GM18873 (cell line): Measurements from ENCODE around the gene GGPS1.
"Not testable (repeated sequence)": the region's sequence is repeated elsewhere in the genome, so short reads cannot be mapped to it uniquely, and the experiment has no call there.

Source experiments
- ATAC-seq: cut with Tn5 transposase; IDR thresholded peaks from one replicate; pipeline ENCODE4 v1.9.1; 2021; ENCODE audit warnings: mild to moderate bottlenecking, moderate library complexity, moderate number of reproducible peaks; ENCODE audit not compliant: unreplicated experiment, low FRiP score

GGPS1 gene

GRCh38 chr1:235336903-235337302 lies 8.5 kb downstream of the GGPS1 start:
- no peak for ATAC-seq

GRCh38 chr1:235339746-235340145 lies 11.4 kb downstream of the GGPS1 start:
- no peak for ATAC-seq

- no peak for ATAC-seq
Observed at GRCh38 chr1:235341334-235341733, 13.0 kb downstream of the GGPS1 start.

GRCh38 chr1:235342039-235342438 lies 13.7 kb downstream of the GGPS1 start:
- ATAC-seq: no peak

GRCh38 chr1:235342471-235342870 lies 14.1 kb downstream of the GGPS1 start:
- ATAC-seq: no peak

- ATAC-seq: no peak
Observed at GRCh38 chr1:235343726-235344125, 15.4 kb downstream of the GGPS1 start.

GRCh38 chr1:235351441-235351840 lies 23.1 kb downstream of the GGPS1 start:
- no peak for ATAC-seq

GRCh38 chr1:235351898-235352297 lies 23.5 kb downstream of the GGPS1 start:
- ATAC-seq: no peak

GRCh38 chr1:235357485-235358373 lies 29.4 kb downstream of the GGPS1 start:
- ATAC-seq: no peak

GRCh38 chr1:235358899-235359298 lies 30.5 kb downstream of the GGPS1 start:
- no peak for ATAC-seq

- not testable (repeated sequence) for ATAC-seq
Observed at GRCh38 chr1:235364189-235364588, 35.8 kb downstream of the GGPS1 start.

- ATAC-seq: no peak
Observed at GRCh38 chr1:235366286-235366685, 37.9 kb downstream of the GGPS1 start.

GRCh38 chr1:235367000-235367908 lies 38.9 kb downstream of the GGPS1 start, which contains the start of gene TBCE:
TSS of gene TBCE (plus strand) at chr1:235367427. CDS start at chr1:235380050, 12,623 bp downstream.
- ATAC-seq: peak; percentile 99

GRCh38 chr1:235368428-235368827 lies 40.1 kb downstream of the GGPS1 start:
- ATAC-seq: no peak

- no peak for ATAC-seq
Observed at GRCh38 chr1:235369802-235370201, 41.4 kb downstream of the GGPS1 start.

- ATAC-seq: no peak
Observed at GRCh38 chr1:235375919-235376605, 47.7 kb downstream of the GGPS1 start.

- ATAC-seq: not testable (repeated sequence)
Observed at GRCh38 chr1:235378134-235378735, 49.9 kb downstream of the GGPS1 start.

- not testable (repeated sequence) for ATAC-seq
Observed at GRCh38 chr1:235381955-235382739, 53.8 kb downstream of the GGPS1 start.

- ATAC-seq: not testable (repeated sequence)
Observed at GRCh38 chr1:235385633-235386032, 57.3 kb downstream of the GGPS1 start.
